ENCODE measurements around the gene ALAS1.

GRCh38 chr3:52175416-52176179 is 22.4 kb upstream of the ALAS1 start:
- TF ChIP-seq POLR2A (IDR thresholded peaks at IDR 0.05), result no peak
- TF ChIP-seq, protein P1, sequence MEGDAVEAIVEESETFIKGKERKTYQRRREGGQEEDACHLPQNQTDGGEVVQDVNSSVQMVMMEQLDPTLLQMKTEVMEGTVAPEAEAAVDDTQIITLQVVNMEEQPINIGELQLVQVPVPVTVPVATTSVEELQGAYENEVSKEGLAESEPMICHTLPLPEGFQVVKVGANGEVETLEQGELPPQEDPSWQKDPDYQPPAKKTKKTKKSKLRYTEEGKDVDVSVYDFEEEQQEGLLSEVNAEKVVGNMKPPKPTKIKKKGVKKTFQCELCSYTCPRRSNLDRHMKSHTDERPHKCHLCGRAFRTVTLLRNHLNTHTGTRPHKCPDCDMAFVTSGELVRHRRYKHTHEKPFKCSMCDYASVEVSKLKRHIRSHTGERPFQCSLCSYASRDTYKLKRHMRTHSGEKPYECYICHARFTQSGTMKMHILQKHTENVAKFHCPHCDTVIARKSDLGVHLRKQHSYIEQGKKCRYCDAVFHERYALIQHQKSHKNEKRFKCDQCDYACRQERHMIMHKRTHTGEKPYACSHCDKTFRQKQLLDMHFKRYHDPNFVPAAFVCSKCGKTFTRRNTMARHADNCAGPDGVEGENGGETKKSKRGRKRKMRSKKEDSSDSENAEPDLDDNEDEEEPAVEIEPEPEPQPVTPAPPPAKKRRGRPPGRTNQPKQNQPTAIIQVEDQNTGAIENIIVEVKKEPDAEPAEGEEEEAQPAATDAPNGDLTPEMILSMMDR (IDR thresholded peaks at IDR 0.05), result no peak
- TF ChIP-seq POLR2AphosphoS5 (IDR thresholded peaks at IDR 0.05), result no peak
- no peak for TF ChIP-seq EP300 (IDR thresholded peaks at IDR 0.05; ENCODE audit: low read depth)

Measured in transverse colon (tissue), 4 donors.